ENCODE data around the gene GPX3.

The GPX3 gene

GRCh38 chr5:151063142-151063989 lies 43.0 kb downstream of the GPX3 start:
- TF ChIP-seq Cebpa-rat (IDR thresholded peaks at IDR 0.05), result no peak
- Histone ChIP-seq H4K20me1 (peaks cover 88% of the 10 kb centered on the region), H3K4me2 (peak overlapping the region; percentile 15), H3K4me1 (peaks cover 82% of the 10 kb centered on the region), H3K9ac (no peak overlapping the region), H3K27me3 (no peaks in the 10 kb centered on the region), H3K36me3 (peaks cover 85% of the 10 kb centered on the region), H3K4me3 (no peak overlapping the region), H3K27ac (peak overlapping the region; percentile 22), H3K9me3 (no peaks in the 10 kb centered on the region)

GRCh38 chr5:151064916-151065499 lies 44.6 kb downstream of the GPX3 start:
- Histone ChIP-seq H3K9me3 (no peaks in the 10 kb centered on the region), H3K9ac (no peak overlapping the region), H3K27me3 (no peaks in the 10 kb centered on the region), H3K4me1 (peaks cover 82% of the 10 kb centered on the region), H3K27ac (no peak overlapping the region), H3K4me3 (no peak overlapping the region), H3K36me3 (peaks cover 76% of the 10 kb centered on the region), H4K20me1 (peaks cover 99% of the 10 kb centered on the region), H3K4me2 (no peak overlapping the region)
- no peak for TF ChIP-seq Cebpa-rat (IDR thresholded peaks at IDR 0.05)

GRCh38 chr5:151065609-151066008 lies 45.2 kb downstream of the GPX3 start:
- Histone ChIP-seq H3K27me3 (no peaks in the 10 kb centered on the region), H3K9me3 (no peaks in the 10 kb centered on the region), H3K9ac (no peak overlapping the region), H3K4me1 (peaks cover 82% of the 10 kb centered on the region), H3K4me3 (no peak overlapping the region), H3K4me2 (peak overlapping the region; percentile 69; the same call in 1 of the 2 replicates), H3K27ac (no peak overlapping the region), H3K36me3 (peaks cover 71% of the 10 kb centered on the region), H4K20me1 (peaks cover 100% of the 10 kb centered on the region)
- TF ChIP-seq Cebpa-rat (IDR thresholded peaks at IDR 0.05), result no peak

- Histone ChIP-seq H3K27me3 (no peaks in the 10 kb centered on the region), H3K9ac (no peak overlapping the region), H3K27ac (0 out of 2 replicates have a peak overlapping the region, but pooled peaks have one; percentile 50), H3K36me3 (peaks cover 67% of the 10 kb centered on the region), H3K4me2 (peak overlapping the region; percentile 69; the same call in 1 of the 2 replicates), H3K9me3 (no peaks in the 10 kb centered on the region), H3K4me1 (peaks cover 78% of the 10 kb centered on the region), H4K20me1 (peaks cover 100% of the 10 kb centered on the region), H3K4me3 (no peak overlapping the region)
- no peak for TF ChIP-seq Cebpa-rat (IDR thresholded peaks at IDR 0.05)
Observed at GRCh38 chr5:151066920-151067319, 46.5 kb downstream of the GPX3 start.

- peaks cover 100% of the 10 kb centered on the region for H4K20me1 ChIP-seq
- H3K27ac ChIP-seq, result peak overlapping the region; percentile 50
- H3K9ac ChIP-seq, result no peak overlapping the region
- H3K4me2 ChIP-seq, result peak overlapping the region; percentile 69
- H3K9me3 ChIP-seq, result no peaks in the 10 kb centered on the region
- H3K4me3 ChIP-seq, result no peak overlapping the region
- peaks cover 65% of the 10 kb centered on the region for H3K36me3 ChIP-seq
- TF ChIP-seq Cebpa-rat (IDR thresholded peaks at IDR 0.05), result no peak
- H3K27me3 ChIP-seq, result no peaks in the 10 kb centered on the region
- H3K4me1 ChIP-seq, result peaks cover 78% of the 10 kb centered on the region
Observed at GRCh38 chr5:151067632-151068432, 47.4 kb downstream of the GPX3 start.

- Histone ChIP-seq H3K4me2 (peak overlapping the region; percentile 69), H3K9ac (peak overlapping the region; percentile 15), H4K20me1 (peaks cover 100% of the 10 kb centered on the region), H3K27ac (peak overlapping the region; percentile 50), H3K4me1 (peaks cover 70% of the 10 kb centered on the region), H3K9me3 (no peaks in the 10 kb centered on the region), H3K27me3 (no peaks in the 10 kb centered on the region), H3K4me3 (no peak overlapping the region), H3K36me3 (peaks cover 65% of the 10 kb centered on the region)
- TF ChIP-seq Cebpa-rat (IDR thresholded peaks at IDR 0.05), result no peak
Observed at GRCh38 chr5:151068433-151069197, 48.2 kb downstream of the GPX3 start.

- 0 out of 2 replicates have a peak overlapping the region, but pooled peaks have one; percentile 69 for H3K4me2 ChIP-seq
- peaks cover 59% of the 10 kb centered on the region for H3K36me3 ChIP-seq
Observed at GRCh38 chr5:151070449-151070848, 50.1 kb downstream of the GPX3 start.

GRCh38 chr5:151071021-151071420 lies 50.6 kb downstream of the GPX3 start:
- H3K4me3 ChIP-seq, result no peak overlapping the region
- peaks cover 62% of the 10 kb centered on the region for H3K36me3 ChIP-seq
- H3K4me2 ChIP-seq, result no peak overlapping the region
- peaks cover 4% of the 10 kb centered on the region; the same call in 1 of the 2 replicates for H3K9me3 ChIP-seq
- H3K9ac ChIP-seq, result no peak overlapping the region
- H3K4me1 ChIP-seq, result peaks cover 57% of the 10 kb centered on the region
- no peak for TF ChIP-seq Cebpa-rat (IDR thresholded peaks at IDR 0.05)
- H3K27ac ChIP-seq, result no peak overlapping the region
- peaks cover 100% of the 10 kb centered on the region for H4K20me1 ChIP-seq
- no peaks in the 10 kb centered on the region for H3K27me3 ChIP-seq

More at GRCh38 chr5:151070449-151070848, 50.1 kb downstream of the GPX3 start:
- no peak overlapping the region for H3K27ac ChIP-seq
- peaks cover 56% of the 10 kb centered on the region for H3K4me1 ChIP-seq
- H3K9ac ChIP-seq, result no peak overlapping the region
- TF ChIP-seq Cebpa-rat (IDR thresholded peaks at IDR 0.05), result no peak
- no peaks in the 10 kb centered on the region for H3K27me3 ChIP-seq
- peaks cover 100% of the 10 kb centered on the region for H4K20me1 ChIP-seq
- peaks cover 4% of the 10 kb centered on the region; the same call in 1 of the 2 replicates for H3K9me3 ChIP-seq
- H3K4me3 ChIP-seq, result no peak overlapping the region

All from BLaER1 (cell line).